LNCAP (cell line): ENCODE results near the gene GTF2H4.

Source experiments
- CTCF ChIP-seq: fragments of 450-650 bp; IDR thresholded peaks from 2 replicates; pipeline ENCODE4 v1.5.1; 2017; ENCODE audit warnings: mild to moderate bottlenecking

Gene GTF2H4

GRCh38 chr6:30960907-30961673, 53.1 kb downstream of the GTF2H4 start:
- no peak for TF ChIP-seq CTCF

- no peak for TF ChIP-seq CTCF
Observed at GRCh38 chr6:30962716-30963115, 54.7 kb downstream of the GTF2H4 start.

GRCh38 chr6:30963641-30964040, 55.6 kb downstream of the GTF2H4 start:
- no peak for TF ChIP-seq CTCF
